Peyer's patch (tissue), 4 donors: ENCODE data around the gene KIF12. TPM values are rescaled to one million over a fixed set of nuclear protein-coding genes. Genes with fewer than 3 reads are reported as not detected.
"Not testable (repeated sequence)": the region's sequence is repeated elsewhere in the genome, so short reads cannot be mapped to it uniquely, and the experiment has no call there.

Experiments used
- DNase-seq, 3 donors: peaks; one replicate each; pipeline ENCODE4 v3.0.0-alpha.2; 2017 to 2019
- H3K27ac ChIP-seq, 4 donors: fragments of 200-600 bp; sonication (generic); one replicate each; pipeline ENCODE4 v1.5.1; 2016 to 2019
- H3K27me3 ChIP-seq, 2 donors: fragments of 200-600 bp; sonication (generic); one replicate each; pipeline ENCODE4 v1.5.1; 2019
- H3K36me3 ChIP-seq, 3 donors: fragments of 200-600 bp; sonication (generic); one replicate each; pipeline ENCODE4 v1.5.1; 2016 to 2019
- H3K4me1 ChIP-seq, 4 donors: fragments of 200-600 bp; sonication (generic); one replicate each; pipeline ENCODE4 v1.5.1; 2016 to 2019
- H3K4me3 ChIP-seq, 4 donors: fragments of 200-600 bp; sonication (generic); 1 replicate in 3 of 4; 2 replicates in 1 of 4; pipeline ENCODE4 v1.5.1; 2016 to 2019; ENCODE audit warnings: mild to moderate bottlenecking in 1 of 4
- H3K9me3 ChIP-seq, 4 donors: fragments of 200-600 bp; sonication (generic); one replicate each; pipeline ENCODE4 v1.5.1; 2016 to 2019; ENCODE audit warnings: mild to moderate bottlenecking in 1 of 4
- POLR2A ChIP-seq, 2 donors: fragments of 450-650 bp; IDR thresholded peaks; one replicate each; pipeline ENCODE4 v1.5.1; 2017; ENCODE audit warnings: antibody characterized with exemption in 2 of 2, mild to moderate bottlenecking in 2 of 2, moderate library complexity in 2 of 2
- total RNA-seq, 4 donors: library from RNA; depleted of rRNA; stranded (reverse); fragments of >200 nt; gene quantifications; one replicate each; pipeline ENCODE4 v1.1.0, GENCODE V29; 2016
- TF ChIP-seq, protein P1 (sequence below), 6 experiments: fragments of 450-650 bp in 4 of 6; fragments of 200-600 bp in 2 of 6; sonication (generic) in 1 of 6; IDR thresholded peaks; one replicate each; pipeline ENCODE4 v1.5.1; 2017 to 2019; ENCODE audit warnings: antibody characterized with exemption in 6 of 6, mild to moderate bottlenecking in 3 of 6, moderate library complexity in 1 of 6

KIF12 gene
- total RNA-seq, 4 donors from 2014 or later: 23.6 to 85.3 (median 41.3) TPM

DNA sequence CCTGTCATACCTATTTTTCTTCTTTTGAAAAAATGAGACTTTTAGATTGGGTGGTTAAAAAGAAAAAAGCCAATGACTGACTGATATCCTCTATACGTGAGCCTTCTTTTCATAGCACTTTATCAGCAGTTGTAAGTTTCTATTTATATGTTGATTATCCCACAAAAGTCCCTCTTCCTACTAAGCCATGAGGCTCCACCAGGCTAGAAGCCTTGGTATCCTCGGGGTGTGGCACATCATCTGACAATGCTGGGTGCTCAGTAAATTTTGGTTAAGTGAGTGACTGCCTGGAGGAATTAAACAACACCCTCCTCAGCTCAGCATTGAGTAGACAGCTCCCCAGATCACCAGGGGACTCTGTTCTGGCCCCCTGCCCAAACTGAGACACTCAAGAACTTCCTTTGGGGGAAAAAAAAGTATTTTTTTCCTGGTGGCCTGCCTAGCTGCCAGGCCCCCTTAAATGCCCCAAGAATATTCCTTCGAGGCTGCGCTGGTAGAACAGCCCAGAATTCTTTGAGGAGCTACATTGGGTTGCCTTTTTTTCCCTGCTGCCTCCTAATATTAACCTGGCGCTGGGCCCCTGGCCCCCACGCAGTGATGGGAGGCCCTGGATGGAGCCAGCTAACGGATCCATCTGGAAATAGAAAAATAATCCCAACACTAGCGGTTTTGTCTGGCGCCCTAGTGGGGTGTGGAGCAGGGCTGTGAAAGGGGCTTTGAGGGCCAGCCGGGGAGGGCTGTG is 32.9 kb upstream of the KIF12 start:
- no peaks in the 10 kb centered on the region for H3K27me3 ChIP-seq
- H3K36me3 ChIP-seq: no peaks in the 10 kb centered on the region
- no peak for TF ChIP-seq POLR2A (IDR thresholded peaks at IDR 0.05)
- TF ChIP-seq, protein P1, sequence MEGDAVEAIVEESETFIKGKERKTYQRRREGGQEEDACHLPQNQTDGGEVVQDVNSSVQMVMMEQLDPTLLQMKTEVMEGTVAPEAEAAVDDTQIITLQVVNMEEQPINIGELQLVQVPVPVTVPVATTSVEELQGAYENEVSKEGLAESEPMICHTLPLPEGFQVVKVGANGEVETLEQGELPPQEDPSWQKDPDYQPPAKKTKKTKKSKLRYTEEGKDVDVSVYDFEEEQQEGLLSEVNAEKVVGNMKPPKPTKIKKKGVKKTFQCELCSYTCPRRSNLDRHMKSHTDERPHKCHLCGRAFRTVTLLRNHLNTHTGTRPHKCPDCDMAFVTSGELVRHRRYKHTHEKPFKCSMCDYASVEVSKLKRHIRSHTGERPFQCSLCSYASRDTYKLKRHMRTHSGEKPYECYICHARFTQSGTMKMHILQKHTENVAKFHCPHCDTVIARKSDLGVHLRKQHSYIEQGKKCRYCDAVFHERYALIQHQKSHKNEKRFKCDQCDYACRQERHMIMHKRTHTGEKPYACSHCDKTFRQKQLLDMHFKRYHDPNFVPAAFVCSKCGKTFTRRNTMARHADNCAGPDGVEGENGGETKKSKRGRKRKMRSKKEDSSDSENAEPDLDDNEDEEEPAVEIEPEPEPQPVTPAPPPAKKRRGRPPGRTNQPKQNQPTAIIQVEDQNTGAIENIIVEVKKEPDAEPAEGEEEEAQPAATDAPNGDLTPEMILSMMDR (IDR thresholded peaks at IDR 0.05): no peak
- H3K4me1 ChIP-seq: no peaks in the 10 kb centered on the region
- no peak for DNase-seq
- no peaks in the 10 kb centered on the region for H3K9me3 ChIP-seq
- H3K27ac ChIP-seq: no peak overlapping the region
- no peak overlapping the region for H3K4me3 ChIP-seq

DNA sequence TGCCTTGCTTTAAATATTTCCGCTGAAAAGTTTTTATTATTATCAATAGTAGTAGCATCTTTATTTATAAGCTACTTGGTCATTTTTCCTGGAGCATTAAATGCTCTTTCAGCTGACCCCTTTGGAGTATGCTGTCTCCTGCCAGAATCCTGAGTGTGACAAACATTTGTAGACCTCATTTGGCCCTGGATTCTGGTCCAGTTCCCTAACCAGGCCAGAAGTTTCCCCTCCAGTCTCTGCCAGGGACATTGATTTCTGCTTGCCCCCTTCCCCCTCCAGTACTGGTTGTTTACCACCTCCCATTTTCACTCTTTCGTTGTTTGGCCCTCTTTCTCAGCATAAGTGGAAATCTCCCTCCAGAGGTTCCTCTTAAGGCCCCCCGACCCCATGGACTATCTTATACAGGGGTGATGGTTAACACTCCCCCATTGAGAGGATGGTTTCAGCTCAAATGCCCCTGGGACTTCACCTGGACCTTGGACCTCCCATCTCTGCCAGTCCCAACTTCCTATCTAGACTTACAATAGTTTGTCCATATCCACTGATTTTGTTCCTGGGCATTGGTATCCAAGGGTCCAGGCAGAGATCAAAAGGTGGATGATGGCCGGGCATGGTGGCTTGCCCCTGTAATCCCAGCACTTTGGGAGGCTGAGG is 31.7 kb upstream of the KIF12 start:
- no peak overlapping the region for H3K4me3 ChIP-seq
- H3K4me1 ChIP-seq: no peaks in the 10 kb centered on the region
- H3K9me3 ChIP-seq: no peaks in the 10 kb centered on the region
- H3K27ac ChIP-seq: no peak overlapping the region
- no peak for DNase-seq
- no peak for TF ChIP-seq POLR2A (IDR thresholded peaks at IDR 0.05)
- H3K36me3 ChIP-seq: no peaks in the 10 kb centered on the region
- H3K27me3 ChIP-seq: no peaks in the 10 kb centered on the region

- H3K27ac ChIP-seq: no peak overlapping the region
- no peaks in the 10 kb centered on the region for H3K27me3 ChIP-seq
- TF ChIP-seq POLR2A (IDR thresholded peaks at IDR 0.05): no peak
- TF ChIP-seq, protein P1 (IDR thresholded peaks at IDR 0.05): no peak
- H3K4me3 ChIP-seq: no peak overlapping the region
- no peaks in the 10 kb centered on the region for H3K4me1 ChIP-seq
- no peaks in the 10 kb centered on the region for H3K9me3 ChIP-seq
- H3K36me3 ChIP-seq: no peaks in the 10 kb centered on the region
- no peak for DNase-seq
Observed at GRCh38 chr9:114130141-114130540, 31.0 kb upstream of the KIF12 start.

DNA sequence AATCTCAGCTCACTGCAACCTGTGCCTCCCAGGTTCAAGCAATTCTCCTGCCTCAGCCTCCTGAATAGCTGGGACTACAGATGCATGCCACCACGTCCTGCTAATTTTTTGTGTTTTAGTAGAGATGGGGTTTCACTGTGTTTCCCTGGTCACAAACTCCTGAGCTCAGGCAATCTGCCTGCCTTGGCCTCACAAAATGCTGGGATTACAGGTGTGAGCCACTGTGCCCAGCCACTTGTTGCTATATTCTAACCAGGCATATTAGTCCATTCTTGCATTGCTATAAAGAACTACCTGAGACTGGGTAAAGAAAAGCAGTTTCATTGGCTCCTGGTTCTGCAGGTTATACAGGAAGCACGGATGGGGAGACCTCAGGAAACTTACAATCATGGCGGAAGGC is 29.7 kb upstream of the KIF12 start:
- H3K9me3 ChIP-seq, H3K4me3 ChIP-seq, H3K27ac ChIP-seq, H3K27me3 ChIP-seq, H3K36me3 ChIP-seq, DNase-seq, H3K4me1 ChIP-seq: not testable (repeated sequence)

- H3K4me1 ChIP-seq: no peaks in the 10 kb centered on the region
- no peak overlapping the region for H3K27ac ChIP-seq
- H3K36me3 ChIP-seq: no peaks in the 10 kb centered on the region
- H3K9me3 ChIP-seq: no peaks in the 10 kb centered on the region
- no peak for DNase-seq
- no peak overlapping the region for H3K4me3 ChIP-seq
- TF ChIP-seq POLR2A (IDR thresholded peaks at IDR 0.05): no peak
- H3K27me3 ChIP-seq: no peaks in the 10 kb centered on the region
Observed at GRCh38 chr9:114126247-114127060, 27.4 kb upstream of the KIF12 start.

GRCh38 chr9:114125476-114126013 is 26.5 kb upstream of the KIF12 start:
- DNase-seq: no peak
- TF ChIP-seq, protein P1 (IDR thresholded peaks at IDR 0.05): no peak
- no peak for TF ChIP-seq POLR2A (IDR thresholded peaks at IDR 0.05)

More at GRCh38 chr9:114125476-114126013, 26.5 kb upstream of the KIF12 start:
- Histone ChIP-seq H3K36me3 (no peaks in the 10 kb centered on the region), H3K4me3 (no peak overlapping the region), H3K9me3 (no peaks in the 10 kb centered on the region), H3K27ac (no peak overlapping the region), H3K4me1 (no peaks in the 10 kb centered on the region), H3K27me3 (no peaks in the 10 kb centered on the region)
